T-cell (primary cell): Measurements from ENCODE around the gene PTDSS2. TPM values are rescaled to one million over a fixed set of nuclear protein-coding genes. Genes with fewer than 3 reads are reported as not detected.

ENCODE experiments used
- ATAC-seq, 4 experiments: fragments of 200-7000 bp in 3 of 4; fragments of 150-1000 bp in 1 of 4; cut with Tn5 transposase; replicated peaks in 1 of 4; 1 replicate in 3 of 4; 2 replicates in 1 of 4; pipeline ENCODE4 v1.10.0; 2021; ENCODE audit warnings: moderate library complexity in 3 of 4, mild to moderate bottlenecking in 2 of 4, moderate number of reproducible peaks in 1 of 4
- CTCF ChIA-PET, 2 donors: fragments of 300-600 bp; sonication (Branson Sonifier 250); formaldehyde crosslinking; loops; one replicate each; lab custom pipeline; 2022; ENCODE audit warnings: antibody characterized with exemption in 2 of 2; lab: Charles Lee
- POLR2A ChIA-PET, 2 donors: fragments of 300-600 bp; sonication (Branson Sonifier 250); formaldehyde crosslinking; loops; one replicate each; lab custom pipeline; 2022; ENCODE audit warnings: antibody characterized with exemption in 2 of 2; lab: Charles Lee
- DNase-seq, 35 experiments: peaks; one replicate each; pipeline versions ENCODE4 v3.0.0 to v3.0.0-alpha.2; 2013 to 2023
- H3K27ac ChIP-seq: one replicate; pipeline ENCODE4 v1.5.1; 2013; ENCODE audit warnings: low read length
- H3K27me3 ChIP-seq, 2 experiments: replicated peaks in 1 of 2; 1 replicate in 1 of 2; 2 replicates in 1 of 2; pipeline versions ENCODE4 v1.6.1 to v1.7.0; 2013; ENCODE audit warnings: low read length in 1 of 2, mixed read lengths in 1 of 2; ENCODE audit not compliant: control insufficient read depth in 2 of 2, insufficient read depth in 2 of 2; ENCODE audit errors: extremely low read depth in 1 of 2
- H3K36me3 ChIP-seq, 2 donors: 1 replicate in 1 of 2; 2 replicates in 1 of 2; pipeline versions ENCODE4 v1.6.1 to v1.7.0; 2013; ENCODE audit warnings: low read length in 1 of 2; ENCODE audit not compliant: control insufficient read depth in 2 of 2, insufficient read depth in 1 of 2; ENCODE audit errors: extremely low read depth in 1 of 2
- H3K4me1 ChIP-seq, 2 experiments: 1 replicate in 1 of 2; 2 replicates in 1 of 2; pipeline versions ENCODE4 v1.6.1 to v1.7.0; 2013; ENCODE audit warnings: low read length in 2 of 2, mixed read lengths in 1 of 2; ENCODE audit not compliant: insufficient read depth in 2 of 2, control insufficient read depth in 1 of 2; ENCODE audit errors: extremely low read depth in 1 of 2
- H3K4me3 ChIP-seq, 2 donors: 1 replicate in 1 of 2; 2 replicates in 1 of 2; pipeline versions ENCODE4 v1.5.1 to v1.7.0; 2013; ENCODE audit warnings: mild to moderate bottlenecking in 2 of 2, low read length in 1 of 2, moderate library complexity in 1 of 2; ENCODE audit not compliant: control insufficient read depth in 1 of 2; ENCODE audit errors: extremely low read depth in 1 of 2
- H3K9me3 ChIP-seq: 2 replicates; pipeline ENCODE4 v1.7.0; 2013
- H3K27ac Mint-ChIP-seq, 2 donors: one replicate each; pipeline ENCODE4 v1.8.0; 2020 to 2021; ENCODE audit warnings: mild to moderate bottlenecking in 2 of 2, mixed read lengths in 2 of 2
- H3K27me3 Mint-ChIP-seq, 2 donors: one replicate each; pipeline ENCODE4 v1.8.0; 2021 to 2022; ENCODE audit warnings: mixed read lengths in 2 of 2
- H3K36me3 Mint-ChIP-seq: one replicate; pipeline ENCODE4 v1.8.0; 2021; ENCODE audit warnings: mixed read lengths
- H3K4me1 Mint-ChIP-seq, 3 donors: one replicate each; pipeline ENCODE4 v1.8.0; 2020 to 2022; ENCODE audit warnings: mixed read lengths in 3 of 3, mild to moderate bottlenecking in 1 of 3
- H3K4me3 Mint-ChIP-seq, 3 donors: one replicate each; pipeline ENCODE4 v1.8.0; 2020 to 2022; ENCODE audit warnings: mild to moderate bottlenecking in 3 of 3, mixed read lengths in 3 of 3, moderate library complexity in 3 of 3
- H3K9me3 Mint-ChIP-seq, 3 donors: one replicate each; pipeline ENCODE4 v1.8.0; 2020 to 2022; ENCODE audit warnings: mixed read lengths in 3 of 3
- WGBS: methylation state at CpG from one replicate; pipeline ENCODE4 v1.1.5; 2013; ENCODE audit warnings: missing lambda C conversion rate; ENCODE audit not compliant: insufficient coverage; 5-methylcytosine and 5-hydroxymethylcytosine counted together
- total RNA-seq, 35 experiments: library from RNA in 6 of 35; stranded (reverse) in 6 of 35; fragments of 120-200 nt in 1 of 35; gene quantifications; one replicate each; pipeline versions ENCODE4 v1.2.1 to v1.2.4 and lab custom pipeline; 2013 to 2026

Gene PTDSS2
- total RNA-seq, 5 donors from 2014 or later (not counting 1 experiment from before 2014, with no cell fraction given): 22.4 to 33.5 (median 28.7) TPM

GRCh38 chr11:528815-529727, 79.0 kb downstream of the PTDSS2 start:
- H3K9me3 Mint-ChIP-seq: no peaks in the 10 kb centered on the region
- H3K4me3 ChIP-seq: no peak overlapping the region
- no peak overlapping the region for H3K27ac Mint-ChIP-seq
- H3K9me3 ChIP-seq: no peaks in the 10 kb centered on the region
- no peaks in the 10 kb centered on the region for H3K27me3 Mint-ChIP-seq
- peaks cover 7 to 25% of the 10 kb centered on the region in 2 donors for H3K36me3 ChIP-seq
- H3K4me1 Mint-ChIP-seq: peaks cover 0 to 6% (median 3%) of the 10 kb centered on the region in 3 donors
- POLR2A ChIA-PET: no interaction called here
- ATAC-seq (no peak), DNase-seq (no peak)
- no peak overlapping the region for H3K27ac ChIP-seq
- H3K4me1 ChIP-seq: peaks cover 0 to 12% of the 10 kb centered on the region in 2 experiments
- peaks cover 6% of the 10 kb centered on the region for H3K36me3 Mint-ChIP-seq
- no peaks in the 10 kb centered on the region for H3K27me3 ChIP-seq
- 87% methylated on average over 29 of the region's 29 CpGs for WGBS
- CTCF ChIA-PET: no interaction called here
- no peak overlapping the region for H3K4me3 Mint-ChIP-seq

- 90% methylated on average over 17 of the region's 18 CpGs for WGBS
- Histone ChIP-seq H3K27me3 (no peaks in the 10 kb centered on the region), H3K9me3 (no peaks in the 10 kb centered on the region), H3K4me3 (no peak overlapping the region), H3K27ac (no peak overlapping the region), H3K4me1 (peaks cover 0 to 20% of the 10 kb centered on the region in 2 experiments), H3K36me3 (peaks cover 7 to 25% of the 10 kb centered on the region in 2 donors)
- DNase-seq (no peak), ATAC-seq (no peak)
- POLR2A ChIA-PET: no interaction called here
- no peaks in the 10 kb centered on the region for H3K27me3 Mint-ChIP-seq
- peaks cover 0 to 7% (median 3%) of the 10 kb centered on the region in 3 donors for H3K4me1 Mint-ChIP-seq
- H3K9me3 Mint-ChIP-seq: no peaks in the 10 kb centered on the region
- H3K36me3 Mint-ChIP-seq: peaks cover 6% of the 10 kb centered on the region
- H3K4me3 Mint-ChIP-seq: no peak overlapping the region
- no peak overlapping the region for H3K27ac Mint-ChIP-seq
- CTCF ChIA-PET: no interaction called here
These were observed 79.8 kb downstream of the PTDSS2 start for GRCh38 chr11:529728-530411.

GRCh38 chr11:530960-531831, 81.1 kb downstream of the PTDSS2 start:
- H3K4me3 ChIP-seq: no peak overlapping the region
- Mint-ChIP-seq H3K27ac (no peak overlapping the region), H3K27me3 (no peaks in the 10 kb centered on the region), H3K4me1 (peaks cover 2 to 8% (median 5%) of the 10 kb centered on the region in 3 donors), H3K36me3 (peaks cover 6% of the 10 kb centered on the region), H3K4me3 (peak overlapping the region in 1 of 3 donors; percentile 31), H3K9me3 (no peaks in the 10 kb centered on the region)
- no peak overlapping the region for H3K27ac ChIP-seq
- ATAC-seq (no peak), DNase-seq (no peak)
- H3K36me3 ChIP-seq: peaks cover 7 to 25% of the 10 kb centered on the region in 2 donors
- no peaks in the 10 kb centered on the region for H3K9me3 ChIP-seq
- ChIA-PET POLR2A (no interaction called here), CTCF (no interaction called here)
- WGBS: 92% methylated on average over 13 of the region's 28 CpGs
- peaks cover 3 to 23% of the 10 kb centered on the region in 2 experiments for H3K4me1 ChIP-seq
- H3K27me3 ChIP-seq: no peaks in the 10 kb centered on the region

GRCh38 chr11:531919-532526, 81.9 kb downstream of the PTDSS2 start:
- no peak for DNase-seq
- peaks cover 11 to 31% of the 10 kb centered on the region in 2 experiments for H3K4me1 ChIP-seq
- no peak overlapping the region for H3K27ac Mint-ChIP-seq
- no peaks in the 10 kb centered on the region for H3K27me3 Mint-ChIP-seq
- 93% methylated on average over 12 of the region's 18 CpGs for WGBS
- ChIA-PET POLR2A (no interaction called here), CTCF (no interaction called here)
- H3K27ac ChIP-seq: no peak overlapping the region
- no peaks in the 10 kb centered on the region for H3K9me3 ChIP-seq
- no peaks in the 10 kb centered on the region for H3K9me3 Mint-ChIP-seq
- peak overlapping the region; percentile 7 to 31 (median 31) for H3K4me3 Mint-ChIP-seq
- H3K36me3 ChIP-seq: peaks cover 7 to 25% of the 10 kb centered on the region in 2 donors
- no peak for ATAC-seq
- peaks cover 5 to 12% (median 8%) of the 10 kb centered on the region in 3 donors for H3K4me1 Mint-ChIP-seq
- H3K36me3 Mint-ChIP-seq: peaks cover 6% of the 10 kb centered on the region
- H3K27me3 ChIP-seq: no peaks in the 10 kb centered on the region
- H3K4me3 ChIP-seq: no peak overlapping the region

- no peaks in the 10 kb centered on the region for H3K9me3 Mint-ChIP-seq
- no peak overlapping the region for H3K27ac Mint-ChIP-seq
- no peaks in the 10 kb centered on the region for H3K9me3 ChIP-seq
- DNase-seq (no peak), ATAC-seq (no peak)
- WGBS: 95% methylated on average over 11 of the region's 23 CpGs
- H3K4me3 Mint-ChIP-seq: no peak overlapping the region
- ChIA-PET POLR2A (interaction anchor here in 1 of 2 donors (0.6 kb wide), 1 partner anchor 68 kb away, joined by 4 read pairs; no protein-coding TSS in a partner anchor), CTCF (no interaction called here)
- H3K27me3 ChIP-seq: no peaks in the 10 kb centered on the region
- no peak overlapping the region for H3K27ac ChIP-seq
- peaks cover 11 to 37% of the 10 kb centered on the region in 2 experiments for H3K4me1 ChIP-seq
- no peaks in the 10 kb centered on the region for H3K27me3 Mint-ChIP-seq
- peaks cover 7 to 25% of the 10 kb centered on the region in 2 donors for H3K36me3 ChIP-seq
- H3K4me3 ChIP-seq: no peak overlapping the region
- H3K4me1 Mint-ChIP-seq: peaks cover 5 to 16% (median 11%) of the 10 kb centered on the region in 3 donors
- peaks cover 6% of the 10 kb centered on the region for H3K36me3 Mint-ChIP-seq
These were observed 82.5 kb downstream of the PTDSS2 start for GRCh38 chr11:532527-532985.
